Measurements from ENCODE around the gene EIPR1.

GRCh38 chr2:3299703-3300102 is 77.9 kb downstream of the EIPR1 start:
- TF ChIP-seq CHD1 (IDR thresholded peaks at IDR 0.05; ENCODE audit: low read depth, low read length) (no peak), RCOR1 (IDR thresholded peaks at IDR 0.05; ENCODE audit: insufficient replicate concordance, low read length) (no peak)

Data from IMR-90 (cell line).